Heart left ventricle (tissue), 13 donors: Measurements from ENCODE around the gene CSTPP1.

Source experiments
- POLR2A ChIP-seq, 2 donors: fragments of 450-650 bp; IDR thresholded peaks; one replicate each; pipeline ENCODE4 v1.6.1; 2017; ENCODE audit warnings: antibody characterized with exemption in 2 of 2, mild to moderate bottlenecking in 2 of 2, moderate library complexity in 2 of 2
- TF ChIP-seq, protein P1 (sequence below), 12 donors: fragments of 200-600 bp; sonication (generic) in 4 of 12; IDR thresholded peaks; one replicate each; pipeline versions ENCODE4 v1.5.0 to v1.8.0; 2018 to 2022; ENCODE audit warnings: antibody characterized with exemption in 12 of 12, mild to moderate bottlenecking in 5 of 12
- donor health status: ischemic (EF 13 %, LVEDD 7.1; RV severe dilation, severe dysfunction).
- donor health status: DM: no; HTN: yes; CAD: no.
- donor health status: DM: no; HTN: no; CAD: no.
- donor health status: ischemic (EF 25% LVEDD 6.9; RV normal size, moderate dysfunction).
- donor health status: ischemic (EF 25% LVEDD 5.7; RV mildly dilated, moderate dysfunction).
- donor health status: ischemic (EF 35%, LVEDD 5.7; RV mildly dilated, moderate dysfunction).
- donor health status: nonischemic (EF 11% LVEDD 7.7; RV severe dilation, severe dysfunction).
- donor health status: DM: yes; HTN: yes; CAD: no.
- donor health status: PGD.
- donor health status: ischemic (EF 29% LVEDD 5.4; RV normal size, mild dysfunction).
- donor health status: nonischemic (EF 23%, LVEDD 6.1; RV moderate dilation, normal function).

DNA sequence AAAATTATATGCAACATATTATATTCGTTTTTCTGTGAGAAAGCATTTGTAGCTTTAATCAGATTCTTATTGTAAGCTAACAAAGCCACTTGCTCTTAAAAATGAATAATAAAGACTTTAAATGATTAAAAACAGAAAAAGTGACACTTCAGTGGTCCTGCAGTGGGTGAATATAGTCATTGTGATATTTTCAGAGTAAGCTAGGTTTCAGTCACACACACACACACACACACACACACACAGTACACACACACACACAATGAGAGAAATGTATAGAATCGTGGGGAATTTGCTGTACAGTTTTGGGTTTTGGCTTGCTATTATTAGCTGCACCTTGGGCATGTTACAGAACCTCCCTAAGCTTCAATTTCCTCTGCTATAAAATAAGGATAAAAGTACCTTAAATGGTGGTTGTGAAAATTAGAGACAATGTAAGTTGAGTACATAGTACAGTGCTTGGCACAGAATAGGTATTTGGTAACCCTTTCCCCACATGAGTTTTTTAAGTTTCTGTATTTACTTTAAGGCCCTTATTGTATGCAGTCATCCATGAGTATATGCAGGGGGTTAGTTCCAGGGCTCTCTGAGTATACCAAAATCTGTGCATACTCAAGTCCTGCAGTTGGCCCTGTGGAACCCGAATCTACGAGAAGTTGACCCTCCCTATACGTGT lies 39.8 kb downstream of the CSTPP1 start:
- TF ChIP-seq, protein P1, sequence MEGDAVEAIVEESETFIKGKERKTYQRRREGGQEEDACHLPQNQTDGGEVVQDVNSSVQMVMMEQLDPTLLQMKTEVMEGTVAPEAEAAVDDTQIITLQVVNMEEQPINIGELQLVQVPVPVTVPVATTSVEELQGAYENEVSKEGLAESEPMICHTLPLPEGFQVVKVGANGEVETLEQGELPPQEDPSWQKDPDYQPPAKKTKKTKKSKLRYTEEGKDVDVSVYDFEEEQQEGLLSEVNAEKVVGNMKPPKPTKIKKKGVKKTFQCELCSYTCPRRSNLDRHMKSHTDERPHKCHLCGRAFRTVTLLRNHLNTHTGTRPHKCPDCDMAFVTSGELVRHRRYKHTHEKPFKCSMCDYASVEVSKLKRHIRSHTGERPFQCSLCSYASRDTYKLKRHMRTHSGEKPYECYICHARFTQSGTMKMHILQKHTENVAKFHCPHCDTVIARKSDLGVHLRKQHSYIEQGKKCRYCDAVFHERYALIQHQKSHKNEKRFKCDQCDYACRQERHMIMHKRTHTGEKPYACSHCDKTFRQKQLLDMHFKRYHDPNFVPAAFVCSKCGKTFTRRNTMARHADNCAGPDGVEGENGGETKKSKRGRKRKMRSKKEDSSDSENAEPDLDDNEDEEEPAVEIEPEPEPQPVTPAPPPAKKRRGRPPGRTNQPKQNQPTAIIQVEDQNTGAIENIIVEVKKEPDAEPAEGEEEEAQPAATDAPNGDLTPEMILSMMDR (IDR thresholded peaks at IDR 0.05): no peak
- TF ChIP-seq POLR2A (IDR thresholded peaks at IDR 0.05): no peak
